GM12865 (cell line): Measurements from ENCODE around the gene ZNF592.

Experiments
- DNase-seq: peaks from one replicate; pipeline ENCODE4 v3.0.0; 2010; ENCODE audit warnings: low read depth
- H3K4me3 ChIP-seq: 2 replicates; pipeline ENCODE4 v1.5.1; 2011; ENCODE audit warnings: mild to moderate bottlenecking, low read depth, low read length, control low read depth
- TF ChIP-seq, protein P1 (sequence below): IDR thresholded peaks from 2 replicates; pipeline ENCODE4 v1.5.1; 2011; ENCODE audit warnings: low read length, control low read depth, low read depth, inconsistent platforms; ENCODE audit not compliant: insufficient read depth; ENCODE audit errors: missing control alignments

ZNF592 gene

DNA sequence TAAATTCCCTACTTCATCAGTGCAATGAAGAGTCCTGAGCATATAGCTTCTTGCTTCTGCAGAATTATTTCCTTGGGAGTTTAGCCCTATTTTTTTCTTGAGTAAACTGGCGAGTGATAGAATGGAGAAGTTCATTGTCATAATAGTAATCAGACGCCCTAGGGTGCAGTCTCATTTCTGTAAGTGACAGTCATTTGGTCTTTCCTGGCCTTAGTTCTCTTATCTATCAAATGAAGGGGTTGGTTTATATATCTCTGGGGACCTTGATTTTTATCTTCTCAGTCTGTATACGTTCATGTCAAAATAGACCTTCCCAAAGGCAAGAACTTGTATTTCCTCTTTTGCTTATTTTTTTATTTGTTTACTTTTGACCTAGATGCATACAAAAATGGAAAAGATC lies 58.8 kb downstream of the ZNF592 start:
- TF ChIP-seq, protein P1, sequence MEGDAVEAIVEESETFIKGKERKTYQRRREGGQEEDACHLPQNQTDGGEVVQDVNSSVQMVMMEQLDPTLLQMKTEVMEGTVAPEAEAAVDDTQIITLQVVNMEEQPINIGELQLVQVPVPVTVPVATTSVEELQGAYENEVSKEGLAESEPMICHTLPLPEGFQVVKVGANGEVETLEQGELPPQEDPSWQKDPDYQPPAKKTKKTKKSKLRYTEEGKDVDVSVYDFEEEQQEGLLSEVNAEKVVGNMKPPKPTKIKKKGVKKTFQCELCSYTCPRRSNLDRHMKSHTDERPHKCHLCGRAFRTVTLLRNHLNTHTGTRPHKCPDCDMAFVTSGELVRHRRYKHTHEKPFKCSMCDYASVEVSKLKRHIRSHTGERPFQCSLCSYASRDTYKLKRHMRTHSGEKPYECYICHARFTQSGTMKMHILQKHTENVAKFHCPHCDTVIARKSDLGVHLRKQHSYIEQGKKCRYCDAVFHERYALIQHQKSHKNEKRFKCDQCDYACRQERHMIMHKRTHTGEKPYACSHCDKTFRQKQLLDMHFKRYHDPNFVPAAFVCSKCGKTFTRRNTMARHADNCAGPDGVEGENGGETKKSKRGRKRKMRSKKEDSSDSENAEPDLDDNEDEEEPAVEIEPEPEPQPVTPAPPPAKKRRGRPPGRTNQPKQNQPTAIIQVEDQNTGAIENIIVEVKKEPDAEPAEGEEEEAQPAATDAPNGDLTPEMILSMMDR = no peak
- no peak overlapping the region for H3K4me3 ChIP-seq
- no peak for DNase-seq

DNA sequence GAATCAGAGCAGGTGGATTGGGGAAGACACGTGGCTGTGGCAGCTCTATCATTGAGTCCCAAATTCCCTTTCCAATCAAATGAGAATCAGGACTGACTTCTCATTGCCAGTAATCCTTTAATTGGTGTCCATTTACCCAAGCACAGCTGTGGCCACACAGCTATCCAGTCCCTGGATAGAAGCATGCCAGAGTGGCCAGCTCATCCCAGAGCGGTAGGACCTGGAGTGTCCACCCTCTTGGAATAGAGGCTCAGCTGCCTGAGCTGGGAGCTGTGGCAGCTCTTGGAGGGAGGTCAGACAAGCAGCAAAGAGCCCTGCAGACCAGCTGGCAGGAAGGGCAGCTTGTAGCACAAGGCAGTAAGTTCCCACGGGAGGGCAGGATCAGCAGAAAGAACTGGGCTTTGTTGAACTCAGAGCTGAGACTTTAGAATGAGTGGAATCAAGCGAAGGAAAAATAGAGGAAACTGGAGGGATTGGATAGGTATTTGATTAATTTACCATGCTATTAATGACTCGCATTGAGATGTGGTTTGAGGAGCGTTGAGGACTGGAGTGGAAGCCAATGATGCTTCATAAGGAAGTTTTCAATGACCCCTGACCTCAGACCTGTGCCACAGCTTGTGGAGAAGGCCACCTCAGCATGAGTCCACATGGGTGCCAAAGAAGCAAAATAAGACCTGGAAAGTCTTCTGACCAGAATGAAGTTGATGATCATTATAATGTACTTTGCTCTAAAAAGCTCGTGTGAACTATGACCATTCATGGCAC lies 61.9 kb downstream of the ZNF592 start:
- TF ChIP-seq, protein P1 = no peak
- H3K4me3 ChIP-seq = no peak overlapping the region
- DNase-seq = no peak

DNA sequence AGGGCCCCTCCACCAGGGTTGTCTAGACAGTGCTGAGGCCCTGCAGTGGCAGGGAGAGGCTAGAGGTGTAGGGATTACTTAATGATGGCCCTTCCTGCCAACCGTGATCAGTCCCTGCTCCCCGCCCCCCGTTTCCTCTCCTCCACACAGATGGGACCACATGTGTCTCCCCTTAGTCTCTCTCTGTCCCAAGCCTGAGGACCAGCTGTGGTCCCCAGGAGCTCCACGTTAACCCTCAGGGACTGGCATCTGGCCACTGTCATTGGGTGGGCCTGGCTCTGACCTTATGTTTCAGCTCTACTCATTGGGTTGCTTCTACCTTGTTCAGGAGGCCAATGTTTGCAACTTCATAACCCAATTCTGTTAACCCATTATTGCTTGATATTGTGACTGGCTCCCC lies 62.8 kb downstream of the ZNF592 start:
- no peak for DNase-seq
- no peak overlapping the region for H3K4me3 ChIP-seq
- TF ChIP-seq, protein P1 = no peak

DNA sequence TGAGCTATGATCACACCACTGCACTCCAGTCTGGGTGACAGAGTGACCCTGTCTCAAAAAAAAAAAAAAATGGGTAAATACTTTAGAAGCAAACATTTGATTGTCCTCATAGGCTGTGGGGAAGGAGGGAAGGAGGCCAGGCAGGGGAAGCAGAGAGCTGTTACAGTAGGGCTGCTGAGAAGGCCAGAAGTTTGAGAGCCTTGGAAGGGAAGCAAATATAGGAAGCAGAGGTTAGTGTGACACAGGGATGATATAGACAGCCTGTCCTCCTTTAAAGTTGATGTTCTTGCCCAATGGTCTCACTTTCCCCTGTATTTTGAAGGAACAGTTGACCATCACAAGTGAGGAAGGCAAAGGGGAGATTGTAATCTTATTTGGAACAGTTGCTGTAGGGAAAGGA lies 63.4 kb downstream of the ZNF592 start:
- no peak overlapping the region for H3K4me3 ChIP-seq
- TF ChIP-seq, protein P1 = no peak
- no peak for DNase-seq

DNA sequence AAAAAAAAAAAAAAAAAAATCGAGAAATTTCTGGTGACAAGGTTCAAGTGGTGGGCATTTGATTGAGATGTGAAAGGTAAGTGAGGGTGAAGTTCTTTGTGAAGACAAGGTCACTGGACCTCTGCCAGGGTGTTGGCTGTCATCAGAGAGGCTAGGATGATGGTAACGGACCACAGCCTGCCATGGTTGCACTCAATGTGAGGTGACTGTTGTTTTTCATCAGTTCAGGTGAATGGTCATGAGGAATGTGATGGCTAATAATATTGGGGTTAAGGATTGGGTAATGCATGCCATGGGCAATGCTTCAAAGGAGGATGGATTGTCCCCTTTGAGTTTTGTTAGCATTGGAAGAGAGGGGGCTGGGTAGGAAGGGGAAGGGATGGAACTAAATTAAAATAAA lies 64.5 kb downstream of the ZNF592 start:
- no peak overlapping the region for H3K4me3 ChIP-seq
- DNase-seq = no peak
- TF ChIP-seq, protein P1 = no peak

DNA sequence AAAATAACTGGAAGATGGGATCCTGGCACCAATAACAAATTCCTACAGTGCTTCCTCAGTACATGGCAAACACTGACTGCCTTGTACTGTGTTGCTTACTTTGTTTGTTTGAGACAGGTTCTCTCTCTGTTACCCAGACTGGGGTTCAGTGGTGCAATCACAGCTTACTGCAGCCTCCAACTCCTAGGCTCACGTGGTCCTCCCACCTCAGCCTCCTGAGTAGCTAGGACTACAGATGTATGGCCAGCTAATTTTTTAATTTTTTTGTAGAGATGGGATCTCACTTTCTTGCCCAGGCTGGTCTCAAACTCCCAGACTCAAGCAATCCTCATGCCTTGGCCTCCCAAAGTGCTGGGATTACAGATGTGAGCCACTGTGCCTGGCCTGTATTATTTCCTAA lies 65.0 kb downstream of the ZNF592 start:
- TF ChIP-seq, protein P1 = no peak
- no peak overlapping the region for H3K4me3 ChIP-seq
- no peak for DNase-seq

DNA sequence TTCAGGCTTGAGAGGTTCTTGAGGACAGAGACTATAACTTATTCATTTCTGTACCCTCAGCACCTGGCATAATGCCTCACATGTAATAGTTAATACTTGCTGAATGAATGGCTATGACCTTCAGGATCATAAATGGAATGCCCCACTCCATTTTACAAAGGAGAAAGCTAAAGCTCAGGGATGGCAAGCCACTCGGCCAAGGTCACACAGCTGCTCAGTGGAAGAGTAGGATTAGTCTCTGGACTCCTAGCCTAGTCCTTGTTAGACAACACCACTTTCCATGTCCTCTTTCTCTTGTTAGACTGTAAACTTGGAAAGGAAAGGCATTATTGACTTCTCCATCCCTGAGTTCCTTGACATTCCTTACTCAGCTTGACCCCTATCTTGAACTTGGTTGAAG lies 65.5 kb downstream of the ZNF592 start:
- TF ChIP-seq, protein P1 = no peak
- DNase-seq = no peak
- H3K4me3 ChIP-seq = no peak overlapping the region
